H1 (cell line): ENCODE measurements around the gene CDC42EP4. TPM values are rescaled to one million over a fixed set of nuclear protein-coding genes. Genes with fewer than 3 reads are reported as not detected.

ENCODE experiments used
- ASH2L ChIP-seq: fragments of 200-600, 300-600 bp; sonication (generic); IDR thresholded peaks from one replicate; pipeline ENCODE4 v1.7.1; 2017; ENCODE audit warnings: low read length
- CEBPB ChIP-seq: IDR thresholded peaks from 2 replicates; pipeline ENCODE4 v1.6.1; 2012; ENCODE audit warnings: low read depth, low read length
- CHD7 ChIP-seq: fragments of 300-600 bp; sonication (generic); IDR thresholded peaks from 2 replicates; pipeline ENCODE4 v1.7.1; 2012; ENCODE audit warnings: low read length, moderate library complexity, mild to moderate bottlenecking, inconsistent platforms; ENCODE audit not compliant: insufficient replicate concordance
- E2F6 ChIP-seq: IDR thresholded peaks from 2 replicates; pipeline ENCODE4 v1.6.1; 2012; ENCODE audit warnings: inconsistent platforms
- HDAC6 ChIP-seq: IDR thresholded peaks from one replicate; pipeline ENCODE4 v1.7.1; 2012; ENCODE audit warnings: low read depth, mild to moderate bottlenecking, inconsistent platforms, low read length, moderate library complexity
- POU5F1 ChIP-seq: IDR thresholded peaks from 2 replicates; pipeline ENCODE4 v1.6.1; 2011; ENCODE audit warnings: low read depth, mild to moderate bottlenecking, low read length, moderate library complexity
- SAP30 ChIP-seq: fragments of 300-600 bp; sonication (generic); IDR thresholded peaks from 2 replicates; pipeline ENCODE4 v1.7.1; 2012; ENCODE audit warnings: low read length, moderate library complexity, mild to moderate bottlenecking, inconsistent platforms; ENCODE audit not compliant: insufficient read depth, insufficient replicate concordance
- SIX5 ChIP-seq: IDR thresholded peaks from 2 replicates; pipeline ENCODE4 v1.6.1; 2011; ENCODE audit warnings: mild to moderate bottlenecking, low read depth, low read length
- SP2 ChIP-seq: IDR thresholded peaks from 2 replicates; pipeline ENCODE4 v1.6.1; 2012; ENCODE audit warnings: mild to moderate bottlenecking, low read length, inconsistent platforms
- TAF1 ChIP-seq: IDR thresholded peaks from 2 replicates; pipeline ENCODE4 v1.6.1; 2011; ENCODE audit warnings: mild to moderate bottlenecking, low read depth, low read length
- TCF12 ChIP-seq: IDR thresholded peaks from 2 replicates; pipeline ENCODE4 v1.6.1; 2011; ENCODE audit warnings: low read depth, mild to moderate bottlenecking, low read length
- ZNF274 ChIP-seq: IDR thresholded peaks from 2 replicates; pipeline ENCODE4 v1.7.0; 2012; ENCODE audit warnings: low read length, borderline replicate concordance; ENCODE audit errors: extremely low read depth
- polyA plus RNA-seq, 7 experiments: library from polyadenylated mRNA; depleted of rRNA in 3 of 7; stranded (reverse) in 5 of 7; unstranded in 2 of 7; fragments of >200 nt in 5 of 7; fragments of 200-250 nt in 2 of 7; gene quantifications; 1 replicate in 5 of 7; 2 replicates in 1 of 7; 4 replicates in 1 of 7; pipeline versions ENCODE4 v1.2.1 to v1.2.3, GENCODE V29; 2011 to 2013; ENCODE audit warnings: missing spikeins in 2 of 7, mixed read lengths in 2 of 7
- total RNA-seq: library from RNA; stranded (reverse); fragmentation: NEBNext Ultra II Directional; extraction: Animal tissue kit (Norgen Biotek cat#: 25700); gene quantifications from 2 replicates; pipeline ENCODE4 v1.2.1, GENCODE V29; 2021

Gene CDC42EP4
- total and polyA plus RNA-seq, 2 of the 8 experiments (the other 6 are each of a cell fraction or from before 2014, with no cell fraction given): 8.8 to 12.6 TPM

- no peak for TF ChIP-seq CEBPB
- TF ChIP-seq SP2: no peak
- TF ChIP-seq SAP30: no peak
- no peak for TF ChIP-seq SIX5
- no peak for TF ChIP-seq TAF1
- no peak for TF ChIP-seq CHD7
- TF ChIP-seq TCF12: no peak
- TF ChIP-seq ZNF274: no peak
- TF ChIP-seq HDAC6: no peak
- TF ChIP-seq ASH2L: no peak
- TF ChIP-seq POU5F1: no peak
- TF ChIP-seq E2F6: no peak
These were observed 56.1 kb downstream of the CDC42EP4 start (continued) for GRCh38 chr17:73255671-73256181.
